ENCODE results near the gene GNA14.
"Not testable (repeated sequence)": the region's sequence is repeated elsewhere in the genome, so short reads cannot be mapped to it uniquely, and the experiment has no call there.

Gene GNA14

GRCh38 chr9:77640741-77641580, 7.2 kb downstream of the GNA14 start:
- no peak for DNase-seq

GRCh38 chr9:77632652-77633051, 15.5 kb downstream of the GNA14 start:
- no peak for DNase-seq

- DNase-seq = not testable (repeated sequence)
Observed at GRCh38 chr9:77628864-77629263, 19.3 kb downstream of the GNA14 start.

GRCh38 chr9:77616191-77616590, 31.9 kb downstream of the GNA14 start:
- DNase-seq = no peak

GRCh38 chr9:77614645-77615044, 33.5 kb downstream of the GNA14 start:
- no peak for DNase-seq

GRCh38 chr9:77606526-77606925, 41.6 kb downstream of the GNA14 start:
- DNase-seq = no peak

GRCh38 chr9:77605449-77606220, 42.5 kb downstream of the GNA14 start:
- no peak for DNase-seq

- DNase-seq = no peak
Observed at GRCh38 chr9:77604316-77604715, 43.8 kb downstream of the GNA14 start.

- no peak for DNase-seq
Observed at GRCh38 chr9:77602852-77603251, 45.3 kb downstream of the GNA14 start.

GRCh38 chr9:77601476-77602099, 46.5 kb downstream of the GNA14 start:
- no peak for DNase-seq

- no peak for DNase-seq
Observed at GRCh38 chr9:77600810-77601209, 47.3 kb downstream of the GNA14 start.

- no peak for DNase-seq
Observed at GRCh38 chr9:77599492-77599891, 48.6 kb downstream of the GNA14 start.

GRCh38 chr9:77598991-77599390, 49.1 kb downstream of the GNA14 start:
- no peak for DNase-seq

- DNase-seq = no peak
Observed at GRCh38 chr9:77598524-77598923, 49.6 kb downstream of the GNA14 start.

GRCh38 chr9:77597057-77597456, 51.1 kb downstream of the GNA14 start:
- DNase-seq = no peak

GRCh38 chr9:77595426-77596095, 52.6 kb downstream of the GNA14 start:
- no peak for DNase-seq

- DNase-seq = no peak
Observed at GRCh38 chr9:77594963-77595362, 53.2 kb downstream of the GNA14 start.

GRCh38 chr9:77593528-77593927, 54.6 kb downstream of the GNA14 start:
- DNase-seq = no peak

GRCh38 chr9:77592476-77592875, 55.6 kb downstream of the GNA14 start:
- no peak for DNase-seq

- no peak for DNase-seq
Observed at GRCh38 chr9:77589046-77589795, 58.9 kb downstream of the GNA14 start.

GRCh38 chr9:77588271-77588937, 59.7 kb downstream of the GNA14 start:
- DNase-seq = no peak

- no peak for DNase-seq
Observed at GRCh38 chr9:77587851-77588250, 60.3 kb downstream of the GNA14 start.

Measured in CD4-positive, alpha-beta T cell treated with Interferon alpha-2 for 1 hour (primary cell).